ACC112 (cell line): ENCODE data around the gene BCAP31.

Source experiments
- H2AFZ ChIP-seq: fragments of 200-600 bp; sonication (generic); one replicate; pipeline ENCODE4 v1.6.0; 2017; ENCODE audit warnings: antibody characterized with exemption, low read length; ENCODE audit not compliant: unreplicated experiment
- H3K27ac ChIP-seq: fragments of 200-600 bp; sonication (generic); 2 replicates; pipeline ENCODE4 v1.5.1; 2014; ENCODE audit warnings: low read depth, mild to moderate bottlenecking, antibody characterized with exemption, low read length, moderate library complexity
- H3K27me3 ChIP-seq: fragments of 200-600 bp; sonication (generic); 2 replicates; pipeline ENCODE4 v1.6.1; 2014; ENCODE audit warnings: mild to moderate bottlenecking, antibody characterized with exemption, low read length, moderate library complexity, mixed read lengths; ENCODE audit not compliant: insufficient read depth
- H3K36me3 ChIP-seq: fragments of 200-600 bp; sonication (generic); 2 replicates; pipeline ENCODE4 v1.6.1; 2016; ENCODE audit warnings: mild to moderate bottlenecking, antibody characterized with exemption, low read length, moderate library complexity, mixed read lengths; ENCODE audit not compliant: insufficient read depth
- H3K4me1 ChIP-seq: fragments of 200-600 bp; sonication (generic); one replicate; pipeline ENCODE4 v1.6.1; 2016; ENCODE audit warnings: low read length, mixed read lengths; ENCODE audit not compliant: insufficient read depth, unreplicated experiment, control insufficient read depth
- H3K4me3 ChIP-seq: fragments of 200-600 bp; sonication (generic); 2 replicates; pipeline ENCODE4 v1.5.1; 2014; ENCODE audit warnings: mild to moderate bottlenecking, low read depth, low read length
- H3K79me2 ChIP-seq: fragments of 200-600 bp; sonication (generic); one replicate; pipeline ENCODE4 v1.6.0; 2016; ENCODE audit warnings: low read length; ENCODE audit not compliant: control insufficient read depth, unreplicated experiment, insufficient read depth

The BCAP31 gene

DNA sequence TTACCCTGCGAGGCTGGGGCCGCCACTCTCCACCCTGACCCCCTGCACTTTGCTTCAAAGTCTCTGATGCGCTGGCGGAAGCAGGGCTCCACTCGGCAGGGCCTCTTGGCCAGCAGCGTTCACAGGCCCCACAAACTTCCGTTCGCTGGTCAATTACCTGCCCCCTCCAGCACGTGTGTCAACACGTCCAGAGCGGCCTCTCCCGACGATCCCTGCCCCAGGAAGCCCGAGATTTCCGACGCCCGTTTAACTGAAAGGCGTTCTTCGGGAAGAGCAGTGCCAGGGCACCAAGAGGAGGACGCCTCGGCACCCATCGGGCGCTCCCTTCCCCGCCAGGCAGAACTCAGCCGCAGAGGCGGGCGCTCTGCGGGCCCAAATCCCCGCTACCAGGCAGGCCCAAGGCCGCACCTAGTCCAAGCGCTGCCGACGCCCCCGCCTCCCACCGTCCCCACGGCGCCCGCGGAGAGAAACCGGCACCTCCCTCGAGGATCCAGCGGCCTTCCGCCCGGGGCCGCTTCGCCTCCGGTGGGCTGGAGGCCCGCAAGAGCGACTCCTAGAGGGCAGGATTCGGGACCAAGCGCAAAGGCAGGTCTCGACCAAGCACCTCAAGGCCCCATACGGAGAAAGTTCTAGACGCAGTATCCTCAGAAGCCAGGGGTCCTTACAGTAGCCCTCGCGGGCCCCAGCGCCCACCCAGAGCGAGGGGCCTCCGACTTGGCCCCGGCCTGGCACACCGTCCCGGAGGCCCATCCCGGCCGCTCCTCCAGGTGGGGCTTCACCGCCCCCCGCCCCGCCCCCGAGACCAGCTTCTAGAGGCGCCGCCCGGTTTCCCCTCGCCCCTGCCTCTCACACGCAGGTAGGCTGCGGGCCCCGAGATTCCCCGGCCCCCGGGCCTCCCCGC lies 586 bp downstream of the BCAP31 start:
- Histone ChIP-seq H3K4me1 (peaks cover 25% of the 10 kb centered on the region), H3K36me3 (peaks cover 8% of the 10 kb centered on the region; the same call in 1 of the 2 replicates), H2AFZ (peak overlapping the region; percentile 7), H3K4me3 (peak overlapping the region; percentile 80), H3K27ac (peak overlapping the region; percentile 74), H3K27me3 (no peaks in the 10 kb centered on the region), H3K79me2 (peaks cover 34% of the 10 kb centered on the region)

DNA sequence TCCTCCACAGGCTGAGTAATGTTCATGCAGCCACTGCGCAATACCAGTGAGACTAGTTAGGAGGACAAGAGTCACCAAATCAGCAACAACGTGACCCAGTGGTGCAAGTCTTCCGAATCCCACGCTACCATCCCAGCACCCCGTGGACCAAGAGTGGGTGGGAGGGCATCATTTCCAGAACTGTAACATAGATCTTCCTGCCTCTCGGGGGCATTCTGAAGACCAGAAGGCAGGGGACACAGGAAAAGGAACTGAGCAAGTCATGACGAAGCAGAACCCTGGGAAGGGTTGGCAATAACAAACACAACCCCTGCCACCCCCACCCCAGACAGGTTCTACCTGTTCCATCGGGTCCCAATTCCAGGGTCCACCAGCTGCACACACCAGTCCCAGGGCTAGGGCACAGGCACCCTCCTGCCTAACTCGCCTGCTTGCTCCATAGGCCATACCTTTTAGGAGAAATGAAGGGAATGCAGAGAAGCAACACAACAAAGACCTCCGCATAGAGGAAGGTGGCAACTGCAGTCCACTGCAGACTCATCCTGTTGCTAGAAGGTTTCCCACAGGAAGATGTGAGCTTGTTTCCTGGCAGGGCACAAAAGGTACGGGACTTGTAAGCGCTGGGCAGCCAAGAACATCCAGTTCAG lies 1.4 kb downstream of the BCAP31 start:
- peak overlapping the region; percentile 80 for H3K4me3 ChIP-seq
- H3K79me2 ChIP-seq = peaks cover 31% of the 10 kb centered on the region
- peaks cover 25% of the 10 kb centered on the region for H3K4me1 ChIP-seq
- H3K27me3 ChIP-seq = no peaks in the 10 kb centered on the region
- peak overlapping the region; percentile 74 for H3K27ac ChIP-seq
- H3K36me3 ChIP-seq = peaks cover 10% of the 10 kb centered on the region; the same call in 1 of the 2 replicates
- H2AFZ ChIP-seq = no peak overlapping the region

DNA sequence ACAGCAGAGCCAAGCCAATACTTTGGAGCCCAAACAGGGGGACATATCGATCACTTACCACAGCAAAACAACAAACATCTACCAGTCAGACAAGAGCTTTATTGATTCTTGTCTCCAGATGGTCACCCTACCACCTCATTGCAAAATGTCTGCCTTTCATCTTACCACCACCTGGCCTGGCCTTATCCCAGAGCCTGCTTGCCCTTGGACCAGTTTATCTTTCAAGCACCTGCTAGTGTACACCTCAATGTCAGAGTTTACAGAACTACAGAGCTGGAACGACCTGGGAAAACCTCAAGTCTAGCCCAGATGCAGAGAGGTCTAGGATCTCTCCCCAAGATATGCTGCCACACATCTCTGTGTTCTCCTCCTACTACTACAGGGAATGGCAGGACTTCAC lies 4.5 kb downstream of the BCAP31 start:
- Histone ChIP-seq H2AFZ (no peak overlapping the region), H3K27ac (no peak overlapping the region), H3K4me1 (peaks cover 7% of the 10 kb centered on the region), H3K27me3 (no peaks in the 10 kb centered on the region), H3K4me3 (no peak overlapping the region), H3K36me3 (peaks cover 10% of the 10 kb centered on the region; the same call in 1 of the 2 replicates), H3K79me2 (peaks cover 23% of the 10 kb centered on the region)

DNA sequence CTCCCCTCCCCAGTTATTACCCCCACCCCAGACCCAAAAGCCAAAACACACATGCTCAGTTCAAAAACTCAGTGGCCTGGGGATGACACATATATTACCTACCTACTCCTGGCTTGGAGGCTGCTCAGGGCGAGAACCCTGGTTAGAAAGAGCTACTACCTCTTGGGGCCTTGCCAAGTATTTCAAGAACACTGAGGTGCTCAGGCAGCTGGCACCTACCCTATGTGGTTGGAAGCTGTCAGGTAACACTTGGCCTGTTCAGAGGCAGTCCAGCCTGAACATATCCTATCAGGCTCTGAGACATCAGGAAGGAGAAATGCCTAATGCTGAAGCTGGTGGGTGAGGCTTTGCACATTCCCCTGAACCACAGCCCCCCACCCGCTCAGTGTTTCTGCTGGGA lies 4.9 kb downstream of the BCAP31 start:
- H2AFZ ChIP-seq = no peak overlapping the region
- H3K27ac ChIP-seq = no peak overlapping the region
- peaks cover 7% of the 10 kb centered on the region for H3K4me1 ChIP-seq
- H3K79me2 ChIP-seq = peaks cover 23% of the 10 kb centered on the region
- peaks cover 10% of the 10 kb centered on the region; the same call in 1 of the 2 replicates for H3K36me3 ChIP-seq
- H3K27me3 ChIP-seq = no peaks in the 10 kb centered on the region
- no peak overlapping the region for H3K4me3 ChIP-seq

DNA sequence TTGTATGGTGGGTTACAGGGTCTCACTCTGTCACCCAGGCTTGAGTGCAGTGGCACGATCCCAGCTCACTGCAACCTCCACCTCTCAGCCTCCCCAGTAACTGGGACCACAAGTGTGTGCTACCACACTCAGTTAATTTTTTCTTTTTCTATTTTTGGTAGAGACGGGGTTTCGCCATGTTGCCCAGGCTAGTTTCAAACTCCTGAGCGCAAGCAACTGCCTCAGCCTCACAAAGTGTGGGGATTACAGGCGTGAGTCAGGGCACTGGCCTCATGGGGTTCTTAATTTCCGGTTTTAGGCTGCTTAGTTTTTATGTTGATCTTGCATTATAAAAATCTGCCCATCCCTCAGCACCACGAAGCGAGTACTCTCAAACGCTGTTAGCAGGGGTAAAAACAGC lies 6.7 kb downstream of the BCAP31 start:
- H3K4me1 ChIP-seq = peaks cover 6% of the 10 kb centered on the region
- no peak overlapping the region for H3K27ac ChIP-seq
- no peaks in the 10 kb centered on the region for H3K27me3 ChIP-seq
- peaks cover 10% of the 10 kb centered on the region; the same call in 1 of the 2 replicates for H3K36me3 ChIP-seq
- no peak overlapping the region for H3K4me3 ChIP-seq
- peaks cover 15% of the 10 kb centered on the region for H3K79me2 ChIP-seq
- H2AFZ ChIP-seq = no peak overlapping the region

DNA sequence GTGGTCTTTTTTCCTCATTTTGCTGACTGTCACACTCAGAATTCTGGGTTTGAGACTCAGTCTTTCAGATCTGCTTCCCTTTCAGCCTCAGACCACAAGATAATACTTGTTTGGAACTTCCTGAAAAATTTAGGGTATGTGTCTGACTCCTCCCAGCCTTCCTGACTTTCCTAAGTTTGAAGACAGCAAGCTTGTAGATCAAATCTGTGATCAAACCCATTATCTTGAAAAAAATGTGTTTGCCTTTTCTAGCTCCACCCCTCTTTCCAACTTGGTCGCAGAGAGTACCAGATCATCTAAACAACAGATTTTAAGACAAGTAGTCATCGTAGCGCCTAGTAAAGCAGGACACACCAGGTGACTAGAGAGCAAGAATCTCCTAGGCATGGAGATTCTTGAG lies 9.9 kb downstream of the BCAP31 start:
- Histone ChIP-seq H2AFZ (no peak overlapping the region), H3K4me1 (no peaks in the 10 kb centered on the region), H3K36me3 (peaks cover 5% of the 10 kb centered on the region; the same call in 1 of the 2 replicates), H3K27me3 (no peaks in the 10 kb centered on the region), H3K27ac (no peak overlapping the region), H3K79me2 (peaks cover 2% of the 10 kb centered on the region), H3K4me3 (no peak overlapping the region)

DNA sequence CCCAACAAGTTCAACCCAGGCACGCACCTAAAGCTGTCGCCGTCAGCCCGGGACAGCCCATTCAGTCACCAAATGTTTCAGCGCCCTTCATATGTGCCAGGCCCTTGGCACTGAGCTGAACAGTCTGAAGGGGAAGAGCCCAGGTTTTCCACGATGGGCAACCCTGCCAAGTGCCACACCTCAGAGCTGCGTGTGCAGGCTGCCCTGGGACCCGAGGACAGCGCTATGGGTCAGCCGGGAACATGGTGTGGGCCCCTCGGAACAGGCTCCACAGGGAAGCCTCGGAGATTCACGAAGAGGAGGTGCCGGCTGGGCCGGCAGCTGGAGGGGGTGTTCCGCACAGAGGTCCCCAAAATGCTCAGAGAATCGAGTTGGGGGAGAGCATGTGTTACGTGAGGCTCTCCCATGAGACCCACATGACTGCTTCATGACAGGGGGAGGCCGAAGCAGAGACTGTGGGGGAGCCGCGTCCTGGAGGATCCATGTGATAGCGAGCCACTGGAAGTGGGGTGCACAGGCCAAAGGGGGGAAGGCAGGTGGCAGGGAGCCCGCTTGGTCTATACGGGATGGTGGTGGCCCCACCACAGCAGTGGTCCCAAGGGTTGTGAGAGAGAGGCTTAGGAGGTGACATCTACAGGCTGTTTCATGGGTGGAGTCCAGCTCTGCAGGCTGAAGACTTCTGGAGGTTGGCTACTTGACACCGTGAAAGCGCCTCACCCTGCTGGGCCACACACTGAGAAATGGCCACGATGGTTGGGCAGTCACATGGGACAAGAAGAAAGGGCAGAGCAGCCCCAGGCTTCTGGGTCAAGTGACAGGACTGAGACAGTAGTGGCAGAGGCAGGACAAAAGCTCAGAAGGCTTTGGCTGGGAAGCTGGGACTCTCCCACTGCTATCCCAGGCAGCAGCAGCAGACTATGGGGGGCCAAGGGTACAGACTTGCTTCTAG lies 14.2 kb downstream of the BCAP31 start:
- Histone ChIP-seq H3K36me3 (no peaks in the 10 kb centered on the region), H3K4me1 (no peaks in the 10 kb centered on the region), H3K27ac (no peak overlapping the region), H3K27me3 (no peaks in the 10 kb centered on the region), H3K79me2 (no peaks in the 10 kb centered on the region), H3K4me3 (no peak overlapping the region), H2AFZ (no peak overlapping the region)

DNA sequence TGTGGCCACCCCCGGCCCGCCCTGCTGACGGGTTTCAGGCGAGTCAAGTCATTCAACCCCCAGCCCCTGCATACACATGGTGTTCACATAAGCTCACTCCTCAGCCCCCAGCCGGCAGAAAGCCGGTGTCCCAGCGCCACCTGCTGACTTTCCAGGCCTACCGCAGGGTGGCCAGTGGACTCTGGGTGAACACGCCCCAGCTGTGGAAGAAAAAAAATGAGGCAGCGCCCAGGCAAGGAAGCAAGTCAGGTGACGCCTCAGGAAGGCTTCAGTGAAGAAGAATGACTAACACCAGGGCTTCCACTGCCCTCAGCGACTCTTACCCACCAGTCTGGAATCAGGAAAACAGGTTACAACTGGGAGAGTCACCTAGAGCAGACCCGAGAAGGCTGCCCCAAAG lies 15.8 kb downstream of the BCAP31 start:
- Histone ChIP-seq H3K79me2 (no peaks in the 10 kb centered on the region), H3K27me3 (no peaks in the 10 kb centered on the region), H3K36me3 (no peaks in the 10 kb centered on the region), H3K4me1 (no peaks in the 10 kb centered on the region), H2AFZ (no peak overlapping the region), H3K4me3 (no peak overlapping the region), H3K27ac (no peak overlapping the region)

DNA sequence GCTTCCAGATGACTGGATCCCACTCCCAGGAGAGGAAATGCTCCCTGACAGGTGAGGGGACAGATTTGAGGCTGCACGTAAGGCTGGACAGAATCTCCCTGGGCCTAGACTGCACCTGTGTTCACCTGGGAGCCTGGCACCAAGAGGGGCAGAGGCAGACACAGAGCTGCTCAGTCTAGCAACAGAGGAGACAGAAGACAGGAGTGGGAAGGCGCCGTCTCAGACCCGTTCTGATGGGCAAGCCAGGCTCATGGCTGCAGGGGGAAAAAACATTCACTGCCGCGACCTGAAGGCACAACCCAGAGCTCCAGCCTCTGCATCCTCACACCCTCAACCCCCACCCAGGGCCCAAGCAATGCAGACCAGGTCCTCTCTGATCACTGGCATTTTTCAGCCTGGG lies 16.8 kb downstream of the BCAP31 start:
- H3K27ac ChIP-seq = no peak overlapping the region
- no peak overlapping the region for H3K4me3 ChIP-seq
- H3K4me1 ChIP-seq = no peaks in the 10 kb centered on the region
- no peaks in the 10 kb centered on the region for H3K79me2 ChIP-seq
- no peaks in the 10 kb centered on the region for H3K27me3 ChIP-seq
- no peak overlapping the region for H2AFZ ChIP-seq
- H3K36me3 ChIP-seq = no peaks in the 10 kb centered on the region

DNA sequence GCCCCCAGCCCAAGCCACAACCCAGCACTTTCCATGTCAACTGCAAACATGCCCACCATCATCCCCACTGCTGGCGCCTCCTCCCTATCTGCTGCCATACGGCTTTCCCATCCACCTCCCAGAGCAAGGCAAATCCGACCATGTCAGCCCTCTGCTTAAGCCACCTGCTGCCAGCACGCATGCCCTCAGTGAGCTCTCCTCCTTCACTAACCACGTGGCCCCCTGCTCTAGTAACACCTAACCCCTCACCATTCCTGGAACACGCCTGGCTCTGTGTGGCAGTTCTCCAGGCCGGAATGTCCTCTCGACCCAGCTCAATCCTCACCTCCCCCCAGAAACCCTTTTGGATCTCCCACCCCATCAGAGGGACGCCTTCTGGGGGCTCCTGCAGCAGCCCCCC lies 17.4 kb downstream of the BCAP31 start:
- Histone ChIP-seq H3K27me3 (no peaks in the 10 kb centered on the region), H3K36me3 (no peaks in the 10 kb centered on the region), H3K4me1 (no peaks in the 10 kb centered on the region), H3K27ac (no peak overlapping the region), H3K4me3 (no peak overlapping the region), H2AFZ (no peak overlapping the region), H3K79me2 (no peaks in the 10 kb centered on the region)
